Parathyroid adenoma (tissue), 2 donors: Measurements from ENCODE around the gene LTO1.

Source experiments
- H2AFZ ChIP-seq: fragments of 300-600 bp; sonication (generic); one replicate; pipeline ENCODE4 v1.7.0; 2017; ENCODE audit warnings: antibody characterized with exemption, mild to moderate bottlenecking
- H3K27ac ChIP-seq: fragments of 300-600 bp; sonication (generic); one replicate; pipeline ENCODE4 v1.7.0; 2017
- H3K27me3 ChIP-seq: fragments of 300-600 bp; sonication (generic); one replicate; pipeline ENCODE4 v1.7.0; 2017; ENCODE audit warnings: low read length; ENCODE audit not compliant: control insufficient read depth, insufficient read depth
- H3K36me3 ChIP-seq: fragments of 300-600 bp; sonication (generic); one replicate; pipeline ENCODE4 v1.7.0; 2017; ENCODE audit warnings: low read length; ENCODE audit not compliant: control insufficient read depth, insufficient read depth
- H3K4me1 ChIP-seq: fragments of 300-600 bp; sonication (generic); one replicate; pipeline ENCODE4 v1.7.0; 2017; ENCODE audit warnings: control low read depth
- H3K4me2 ChIP-seq: fragments of 300-600 bp; sonication (generic); one replicate; pipeline ENCODE4 v1.7.0; 2017; ENCODE audit warnings: low read length
- H3K4me3 ChIP-seq: fragments of 300-600 bp; sonication (generic); one replicate; pipeline ENCODE4 v1.7.0; 2017; ENCODE audit warnings: low read depth, low read length
- H3K79me2 ChIP-seq: fragments of 300-600 bp; sonication (generic); one replicate; pipeline ENCODE4 v1.7.0; 2017; ENCODE audit warnings: control low read depth
- H3K9ac ChIP-seq: fragments of 300-600 bp; sonication (generic); one replicate; pipeline ENCODE4 v1.7.0; 2017; ENCODE audit warnings: mild to moderate bottlenecking
- H3K9me3 ChIP-seq: fragments of 300-600 bp; sonication (generic); one replicate; pipeline ENCODE4 v1.7.0; 2017; ENCODE audit warnings: low read length; ENCODE audit not compliant: control insufficient read depth
- CTCF ChIP-seq: fragments of 300-600 bp; sonication (generic); IDR thresholded peaks from one replicate; pipeline ENCODE4 v1.7.0; 2017; ENCODE audit warnings: antibody characterized with exemption, mild to moderate bottlenecking
- donor health status: primary hyperparathyroidism.

The LTO1 gene

GRCh38 chr11:69718147-69718546 lies 43.0 kb upstream of the LTO1 start:
- no peak overlapping the region for H2AFZ ChIP-seq
- H3K79me2 ChIP-seq: no peaks in the 10 kb centered on the region
- no peaks in the 10 kb centered on the region for H3K27me3 ChIP-seq
- no peak overlapping the region for H3K4me2 ChIP-seq
- peak; percentile 39 for TF ChIP-seq CTCF
- H3K4me3 ChIP-seq: no peak overlapping the region
- no peak overlapping the region for H3K27ac ChIP-seq
- H3K36me3 ChIP-seq: no peaks in the 10 kb centered on the region
- no peaks in the 10 kb centered on the region for H3K9me3 ChIP-seq
- no peaks in the 10 kb centered on the region for H3K4me1 ChIP-seq
- no peak overlapping the region for H3K9ac ChIP-seq

GRCh38 chr11:69716891-69717747 lies 42.0 kb upstream of the LTO1 start:
- H3K9me3 ChIP-seq: no peaks in the 10 kb centered on the region
- no peaks in the 10 kb centered on the region for H3K27me3 ChIP-seq
- H3K9ac ChIP-seq: no peak overlapping the region
- no peak overlapping the region for H3K4me2 ChIP-seq
- H2AFZ ChIP-seq: no peak overlapping the region
- no peaks in the 10 kb centered on the region for H3K36me3 ChIP-seq
- H3K4me3 ChIP-seq: no peak overlapping the region
- no peaks in the 10 kb centered on the region for H3K79me2 ChIP-seq
- no peaks in the 10 kb centered on the region for H3K4me1 ChIP-seq
- no peak overlapping the region for H3K27ac ChIP-seq
- no peak for TF ChIP-seq CTCF

DNA sequence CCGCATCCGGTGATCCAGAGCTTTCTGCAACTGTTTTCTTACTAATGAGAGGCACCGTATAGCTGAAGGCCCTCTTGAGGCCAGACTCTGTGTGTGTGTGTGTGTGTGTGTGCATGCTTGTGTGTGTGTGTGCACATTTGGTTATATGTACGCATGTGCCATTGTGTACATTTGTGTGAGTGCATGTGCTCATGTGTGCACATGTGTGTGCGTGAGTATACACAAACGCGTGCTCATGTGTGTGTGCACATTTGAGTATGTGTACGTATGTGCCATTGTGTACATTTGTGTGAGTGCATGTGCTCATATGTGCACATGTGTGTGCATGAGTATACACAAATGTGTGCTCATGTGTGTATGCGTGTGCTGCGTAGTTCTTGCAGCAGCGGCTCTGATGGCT lies 40.9 kb upstream of the LTO1 start:
- no peaks in the 10 kb centered on the region for H3K27me3 ChIP-seq
- no peak overlapping the region for H3K4me2 ChIP-seq
- no peaks in the 10 kb centered on the region for H3K36me3 ChIP-seq
- no peaks in the 10 kb centered on the region for H3K9me3 ChIP-seq
- TF ChIP-seq CTCF: no peak
- no peak overlapping the region for H3K4me3 ChIP-seq
- no peaks in the 10 kb centered on the region for H3K79me2 ChIP-seq
- no peak overlapping the region for H2AFZ ChIP-seq
- no peak overlapping the region for H3K9ac ChIP-seq
- no peak overlapping the region for H3K27ac ChIP-seq
- H3K4me1 ChIP-seq: no peaks in the 10 kb centered on the region

DNA sequence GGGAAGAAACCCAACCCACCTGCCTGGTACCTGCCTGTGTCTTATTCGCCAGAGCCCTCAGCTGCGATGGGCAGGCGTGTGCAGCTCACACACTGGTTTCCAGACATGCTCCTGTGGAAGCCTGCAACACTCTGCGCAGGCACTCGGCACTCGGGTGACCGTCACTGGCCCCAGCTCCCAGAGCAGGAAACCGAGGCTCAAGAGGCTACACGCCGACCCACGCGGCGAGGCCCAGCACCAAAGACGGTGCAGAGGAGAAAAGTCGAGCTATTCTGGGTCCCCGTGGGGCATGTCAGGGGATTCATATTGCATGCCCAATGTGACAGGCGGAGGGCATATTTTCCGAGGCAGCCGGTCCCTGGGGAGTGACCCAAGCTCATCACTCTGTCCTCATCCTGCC lies 40.3 kb upstream of the LTO1 start:
- no peaks in the 10 kb centered on the region for H3K79me2 ChIP-seq
- no peaks in the 10 kb centered on the region for H3K27me3 ChIP-seq
- H3K4me1 ChIP-seq: no peaks in the 10 kb centered on the region
- H3K9ac ChIP-seq: no peak overlapping the region
- H3K4me2 ChIP-seq: no peak overlapping the region
- no peaks in the 10 kb centered on the region for H3K36me3 ChIP-seq
- H3K27ac ChIP-seq: no peak overlapping the region
- no peaks in the 10 kb centered on the region for H3K9me3 ChIP-seq
- no peak overlapping the region for H3K4me3 ChIP-seq
- no peak overlapping the region for H2AFZ ChIP-seq
- no peak for TF ChIP-seq CTCF
